Gastrocnemius medialis (tissue), 4 donors: ENCODE results near the gene SCUBE1. TPM values are rescaled to one million over a fixed set of nuclear protein-coding genes. Genes with fewer than 3 reads are reported as not detected.

Source experiments
- ATAC-seq, 2 donors: fragments of 150-250 bp; one replicate each; pipeline ENCODE4 v1.9.1; 2016
- DNase-seq, 2 donors: peaks; one replicate each; pipeline ENCODE4 v3.0.0-alpha.2; 2019
- H3K27ac ChIP-seq, 4 donors: fragments of 200-600 bp; sonication (generic); 1 replicate in 1 of 4; 2 replicates in 3 of 4; pipeline ENCODE4 v1.5.1; 2016 to 2018; ENCODE audit warnings: mild to moderate bottlenecking in 2 of 4, moderate library complexity in 1 of 4
- H3K27me3 ChIP-seq, 3 donors: fragments of 200-600 bp; sonication (generic) in 2 of 3; 1 replicate in 1 of 3; 2 replicates in 2 of 3; pipeline versions ENCODE4 v1.5.1 to v1.6.0; 2016 to 2019; ENCODE audit warnings: mild to moderate bottlenecking in 1 of 3, moderate library complexity in 1 of 3
- H3K36me3 ChIP-seq, 2 donors: fragments of 200-600 bp; sonication (generic) in 1 of 2; one replicate each; pipeline ENCODE4 v1.5.1; 2017 to 2018
- H3K4me1 ChIP-seq, 2 donors: fragments of 200-600 bp; sonication (generic) in 1 of 2; one replicate each; pipeline ENCODE4 v1.5.1; 2016 to 2017; ENCODE audit warnings: mild to moderate bottlenecking in 2 of 2
- H3K4me3 ChIP-seq, 4 donors: fragments of 200-600 bp; sonication (generic) in 3 of 4; 1 replicate in 1 of 4; 2 replicates in 3 of 4; pipeline ENCODE4 v1.5.1; 2016 to 2019; ENCODE audit warnings: mild to moderate bottlenecking in 2 of 4
- H3K9me3 ChIP-seq, 3 donors: fragments of 200-600 bp; sonication (generic) in 2 of 3; 1 replicate in 1 of 3; 2 replicates in 2 of 3; pipeline ENCODE4 v1.5.1; 2016 to 2019
- CTCF ChIP-seq, 5 experiments: fragments of 450-650 bp in 3 of 5; fragments of 200-600 bp in 2 of 5; sonication (generic) in 2 of 5; IDR thresholded peaks in 4 of 5; conservative IDR thresholded peaks in 1 of 5; 1 replicate in 4 of 5; 2 replicates in 1 of 5; pipeline ENCODE4 v1.5.1; 2016 to 2019; ENCODE audit warnings: antibody characterized with exemption in 5 of 5, mild to moderate bottlenecking in 3 of 5, moderate library complexity in 3 of 5
- POLR2A ChIP-seq, 2 donors: fragments of 450-650 bp; IDR thresholded peaks; one replicate each; pipeline ENCODE4 v1.6.1; 2017; ENCODE audit warnings: antibody characterized with exemption in 2 of 2, mild to moderate bottlenecking in 2 of 2, moderate library complexity in 2 of 2
- in situ Hi-C, 4 donors: fragments of 200-750 bp; cut with MboI; loops; one replicate each; pipeline versions ENCODE4 v1.15.0 to v1.8.0; 2017; ENCODE audit warnings: low sequenced_read_pairs in 4 of 4
- intact Hi-C: fragments of 100-400 bp; cut with DNase I; formaldehyde crosslinking; loops from one replicate; pipeline ENCODE4 v1.15.1; 2023; ENCODE audit warnings: low total_unique reads
- total RNA-seq, 4 donors: library from RNA; depleted of rRNA; stranded (reverse); fragments of >200 nt; gene quantifications; one replicate each; pipeline versions ENCODE4 v1.1.0 to v1.2.3, GENCODE V29; 2016

The SCUBE1 gene
- total RNA-seq, 4 donors from 2014 or later, result 0.20 to 0.55 (median 0.41) TPM

DNA sequence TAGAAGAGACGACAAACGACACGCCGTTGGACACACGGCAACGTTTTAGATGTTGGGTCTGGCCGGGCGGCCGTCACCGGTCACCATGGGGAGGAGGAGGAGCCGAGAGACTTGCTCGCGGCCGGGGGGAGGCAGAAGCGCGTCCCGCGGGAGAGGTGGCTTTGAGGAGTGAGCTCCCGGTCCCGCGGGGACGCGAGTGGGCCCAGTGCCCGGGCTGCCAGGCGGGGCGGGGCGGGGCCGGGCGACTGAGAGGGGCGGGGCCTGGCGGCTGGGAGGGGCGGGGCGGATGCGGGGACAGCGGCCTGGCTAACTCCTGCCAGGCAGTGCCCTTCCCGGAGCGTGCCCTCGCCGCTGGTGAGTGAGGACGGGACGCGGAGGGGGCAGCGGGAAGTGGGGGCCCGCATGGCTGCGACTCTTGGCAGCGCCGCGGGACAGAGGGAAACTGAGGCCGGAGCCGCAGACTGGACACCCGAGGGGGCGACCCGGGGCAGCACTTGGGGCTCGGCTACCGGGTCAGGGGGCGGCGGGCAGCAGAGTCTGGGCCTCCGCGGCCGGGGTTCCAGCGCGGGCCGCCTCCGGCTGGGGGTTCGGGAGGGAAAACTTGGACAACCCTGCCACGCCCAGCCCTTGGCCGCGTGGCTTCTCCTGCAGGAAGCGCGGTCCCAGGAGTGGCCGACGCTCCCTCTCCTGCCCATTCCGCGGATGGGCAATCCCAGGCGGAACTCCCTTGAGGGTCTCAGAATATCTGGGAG, 191.7 kb downstream of the SCUBE1 start, which contains the start of gene TSPO:
TSS of gene TSPO (plus strand) at position 309 of the 752 bp plus-strand sequence. CDS start 7,680 bp downstream, outside the sequence.
- Histone ChIP-seq H3K27me3 (no peaks in the 10 kb centered on the region), H3K36me3 (no peaks in the 10 kb centered on the region), H3K27ac (peak within 1 kb of the TSS; percentile 74 to 85 (median 81)), H3K4me3 (peak within 1 kb of the TSS; percentile 73 to 87 (median 79)), H3K4me1 (peaks cover 13 to 27% of the 10 kb centered on the region in 2 donors), H3K9me3 (no peaks in the 10 kb centered on the region)
- no peak for TF ChIP-seq CTCF (IDR thresholded peaks at IDR 0.05 in 4 of 5, conservative IDR thresholded peaks at IDR 0.05 in 1 of 5)
- peak; percentile 69 to 72 for TF ChIP-seq POLR2A (IDR thresholded peaks at IDR 0.05)
- ATAC-seq (peak; percentile 80 to 82), DNase-seq (peak; percentile 59 to 75)
- in situ Hi-C loops, result no loop called here
- intact Hi-C loops, result loop anchor here (1.0 kb wide), 2 partner anchors 8 to 35 kb away; partner anchors contain the start of gene MCAT

GRCh38 chr22:43150731-43151206, 192.4 kb downstream of the SCUBE1 start:
- intact Hi-C loops, result loop anchor here (1.0 kb wide), 1 partner anchor 7 kb away; the partner anchor contains the start of gene MCAT

GRCh38 chr22:43148581-43148980, 194.6 kb downstream of the SCUBE1 start:
- ATAC-seq (no peak), DNase-seq (no peak)
- intact Hi-C loops (loop anchor here (10.0 kb wide), 1 partner anchor 666 kb away; the partner anchor contains the start of gene EFCAB6), in situ Hi-C loops (no loop called here)
- TF ChIP-seq POLR2A (IDR thresholded peaks at IDR 0.05) (no peak), CTCF (IDR thresholded peaks at IDR 0.05 in 4 of 5, conservative IDR thresholded peaks at IDR 0.05 in 1 of 5) (no peak)
- Histone ChIP-seq H3K4me1 (peaks cover 17 to 20% of the 10 kb centered on the region in 2 donors), H3K4me3 (no peak overlapping the region), H3K27me3 (no peaks in the 10 kb centered on the region), H3K27ac (no peak overlapping the region), H3K9me3 (no peaks in the 10 kb centered on the region), H3K36me3 (no peaks in the 10 kb centered on the region)

More at GRCh38 chr22:43150731-43151206, 192.4 kb downstream of the SCUBE1 start:
- peak in 1 of 2 donors; percentile 2 for ATAC-seq
- Histone ChIP-seq H3K27ac (peak overlapping the region; percentile 74 to 85 (median 81)), H3K36me3 (no peaks in the 10 kb centered on the region), H3K4me1 (peaks cover 13 to 25% of the 10 kb centered on the region in 2 donors), H3K27me3 (no peaks in the 10 kb centered on the region), H3K4me3 (peak overlapping the region; percentile 73 to 87 (median 79)), H3K9me3 (no peaks in the 10 kb centered on the region)
- TF ChIP-seq CTCF (IDR thresholded peaks at IDR 0.05 in 4 of 5, conservative IDR thresholded peaks at IDR 0.05 in 1 of 5), result no peak
- no peak for TF ChIP-seq POLR2A (IDR thresholded peaks at IDR 0.05)
- in situ Hi-C loops, result no loop called here
- DNase-seq, result no peak

GRCh38 chr22:43147821-43148220, 195.4 kb downstream of the SCUBE1 start:
- Histone ChIP-seq H3K27ac (no peak overlapping the region), H3K9me3 (no peaks in the 10 kb centered on the region), H3K4me3 (no peak overlapping the region), H3K27me3 (no peaks in the 10 kb centered on the region), H3K4me1 (peaks cover 17 to 18% of the 10 kb centered on the region in 2 donors), H3K36me3 (no peaks in the 10 kb centered on the region)
- TF ChIP-seq CTCF (IDR thresholded peaks at IDR 0.05 in 4 of 5, conservative IDR thresholded peaks at IDR 0.05 in 1 of 5) (no peak), POLR2A (IDR thresholded peaks at IDR 0.05) (no peak)
- ATAC-seq, result no peak
- intact Hi-C loops, result loop anchor here (10.0 kb wide), 1 partner anchor 667 kb away; the partner anchor contains the start of gene EFCAB6
- DNase-seq, result no peak
- in situ Hi-C loops, result no loop called here

Other genes with a start within 250 kb of the SCUBE1 start
- gene BIK, start 232.6 kb downstream of the SCUBE1 start, total RNA-seq, result not detected
- 10 to 100 TPM; 18.2 to 33.7 (median 31.1) TPM for gene MCAT, start 200.0 kb downstream of the SCUBE1 start, total RNA-seq
- gene TSPO, start 191.8 kb downstream of the SCUBE1 start, total RNA-seq, result 100 to 1,000 TPM; 101 to 174 (median 113) TPM
- 10 to 100 TPM; 13.7 to 41.8 (median 19.6) TPM for gene TTLL12, start 156.2 kb downstream of the SCUBE1 start, total RNA-seq
- gene MPPED1, start 68.6 kb upstream of the SCUBE1 start, total RNA-seq, result not detected